Measurements from ENCODE around the gene CACNA2D3. TPM values are rescaled to one million over a fixed set of nuclear protein-coding genes. Genes with fewer than 3 reads are reported as not detected.

Gene CACNA2D3
- polyA plus RNA-seq, 3 donors, result 8.3 to 21.5 (median 10.4) TPM

GRCh38 chr3:54235998-54236397, 113.6 kb downstream of the CACNA2D3 start:
- no peaks in the 10 kb centered on the region for H3K9me3 ChIP-seq (replicated peaks in 1 of 2; ENCODE audit: control insufficient read depth in 1 of 2, insufficient read depth in 1 of 2, low read length in 2 of 2)
- Mint-ChIP-seq H3K9me3 (peaks cover 0 to 3% (median 0%) of the 10 kb centered on the region in 7 donors), H3K27me3 (ENCODE audit: low read depth in 3 of 3) (peaks cover 0 to 4% (median 3%) of the 10 kb centered on the region in 3 donors), H3K27ac (no peak overlapping the region), H3K4me3 (no peak overlapping the region), H3K36me3 (no peaks in the 10 kb centered on the region), H3K4me1 (no peaks in the 10 kb centered on the region)
- H3K4me1 ChIP-seq (ENCODE audit: control insufficient read depth in 1 of 2, insufficient read depth in 2 of 2, low read length in 2 of 2), result no peaks in the 10 kb centered on the region
- no peak for TF ChIP-seq CTCF (IDR thresholded peaks at IDR 0.05)
- no CpG with 5 or more reads among the region's 4 CpGs for WGBS (ENCODE audit: insufficient coverage)
- no peak for DNase-seq
- H3K27ac ChIP-seq (ENCODE audit: low read depth in 1 of 2, low read length in 2 of 2), result no peak overlapping the region
- H3K36me3 ChIP-seq (replicated peaks in 1 of 2; ENCODE audit: control insufficient read depth in 1 of 2, insufficient read depth in 2 of 2, low read length in 2 of 2), result no peaks in the 10 kb centered on the region
- no peak overlapping the region for H3K4me2 ChIP-seq (replicated peaks; ENCODE audit: extremely low read depth, low read length, poor library complexity, severe bottlenecking)
- intact Hi-C loops (cut with micrococcal nuclease), result no loop called here
- H3K27me3 ChIP-seq (ENCODE audit: control insufficient read depth in 2 of 2, insufficient read depth in 2 of 2, low read length in 2 of 2), result no peaks in the 10 kb centered on the region
- no peak overlapping the region for H3K4me3 ChIP-seq (replicated peaks in 1 of 3; ENCODE audit: low read depth in 2 of 3, low read length in 3 of 3)
- no peaks in the 10 kb centered on the region for H4K20me1 ChIP-seq (ENCODE audit: insufficient read depth, low read length)
- H3K9ac ChIP-seq (ENCODE audit: insufficient read depth, low read length, poor library complexity, severe bottlenecking), result no peak overlapping the region
- H3K79me2 ChIP-seq (ENCODE audit: insufficient read depth, low read length), result no peaks in the 10 kb centered on the region
- H2AFZ ChIP-seq (ENCODE audit: insufficient read depth, low read depth, low read length, poor library complexity, severe bottlenecking), result no peak overlapping the region

GRCh38 chr3:54237109-54237508, 114.8 kb downstream of the CACNA2D3 start:
- H3K4me1 ChIP-seq (ENCODE audit: control insufficient read depth in 1 of 2, insufficient read depth in 2 of 2, low read length in 2 of 2), result no peaks in the 10 kb centered on the region
- DNase-seq, result no peak
- H3K27ac ChIP-seq (ENCODE audit: low read depth in 1 of 2, low read length in 2 of 2), result no peak overlapping the region
- Mint-ChIP-seq H3K27me3 (ENCODE audit: low read depth in 3 of 3) (peaks cover 0 to 6% (median 3%) of the 10 kb centered on the region in 3 donors), H3K27ac (no peak overlapping the region), H3K9me3 (peaks cover 0 to 3% (median 0%) of the 10 kb centered on the region in 7 donors), H3K36me3 (no peaks in the 10 kb centered on the region), H3K4me1 (no peaks in the 10 kb centered on the region), H3K4me3 (no peak overlapping the region)
- intact Hi-C loops (cut with micrococcal nuclease), result no loop called here
- H3K36me3 ChIP-seq (replicated peaks in 1 of 2; ENCODE audit: control insufficient read depth in 1 of 2, insufficient read depth in 2 of 2, low read length in 2 of 2), result no peaks in the 10 kb centered on the region
- no peak overlapping the region for H3K9ac ChIP-seq (ENCODE audit: insufficient read depth, low read length, poor library complexity, severe bottlenecking)
- no peaks in the 10 kb centered on the region for H4K20me1 ChIP-seq (ENCODE audit: insufficient read depth, low read length)
- H3K79me2 ChIP-seq (ENCODE audit: insufficient read depth, low read length), result no peaks in the 10 kb centered on the region
- no peak overlapping the region for H3K4me2 ChIP-seq (replicated peaks; ENCODE audit: extremely low read depth, low read length, poor library complexity, severe bottlenecking)
- H3K9me3 ChIP-seq (replicated peaks in 1 of 2; ENCODE audit: control insufficient read depth in 1 of 2, insufficient read depth in 1 of 2, low read length in 2 of 2), result no peaks in the 10 kb centered on the region
- no peak for TF ChIP-seq CTCF (IDR thresholded peaks at IDR 0.05)
- no peaks in the 10 kb centered on the region for H3K27me3 ChIP-seq (ENCODE audit: control insufficient read depth in 2 of 2, insufficient read depth in 2 of 2, low read length in 2 of 2)
- H2AFZ ChIP-seq (ENCODE audit: insufficient read depth, low read depth, low read length, poor library complexity, severe bottlenecking), result no peak overlapping the region
- WGBS (ENCODE audit: insufficient coverage), result no CpG with 5 or more reads among the region's 3 CpGs
- no peak overlapping the region for H3K4me3 ChIP-seq (replicated peaks in 1 of 3; ENCODE audit: low read depth in 2 of 3, low read length in 3 of 3)

Measured in CD14-positive monocyte (primary cell).